Measurements from ENCODE around the gene JOSD1.
A peak's percentile ranks its signal among the peaks of the same experiment; 100 is the strongest.

JOSD1 gene

GRCh38 chr22:38710866-38711265 is 10.1 kb upstream of the JOSD1 start:
- DNase-seq: no peak

GRCh38 chr22:38710351-38710750 is 9.6 kb upstream of the JOSD1 start:
- DNase-seq: no peak

- DNase-seq: no peak
These were observed 8.6 kb upstream of the JOSD1 start for GRCh38 chr22:38709306-38709705.

- no peak for DNase-seq
These were observed 7.2 kb upstream of the JOSD1 start for GRCh38 chr22:38707984-38708383.

GRCh38 chr22:38707346-38707745 is 6.6 kb upstream of the JOSD1 start:
- no peak for DNase-seq

GRCh38 chr22:38706901-38707195 is 6.1 kb upstream of the JOSD1 start:
- DNase-seq: no peak

- no peak for DNase-seq
These were observed 5.6 kb upstream of the JOSD1 start for GRCh38 chr22:38706101-38706900.

GRCh38 chr22:38705235-38706100 is 4.7 kb upstream of the JOSD1 start, which contains the start of gene GTPBP1:
Gene GTPBP1, plus strand, starts transcription at chr22:38705944. Its CDS starts 12 bp downstream, at chr22:38705956.
- DNase-seq: peak; percentile 96

GRCh38 chr22:38704654-38705234 is 4.0 kb upstream of the JOSD1 start:
- DNase-seq: no peak

GRCh38 chr22:38700270-38700788 is 414 bp downstream of the JOSD1 start:
- no peak for DNase-seq

- no peak for DNase-seq
These were observed 959 bp downstream of the JOSD1 start for GRCh38 chr22:38699784-38700183.

- DNase-seq: no peak
These were observed 1.6 kb downstream of the JOSD1 start for GRCh38 chr22:38699143-38699542.

- no peak for DNase-seq
These were observed 2.2 kb downstream of the JOSD1 start for GRCh38 chr22:38698407-38699094.

GRCh38 chr22:38697425-38698089 is 3.2 kb downstream of the JOSD1 start:
- no peak for DNase-seq

- no peak for DNase-seq
These were observed 3.9 kb downstream of the JOSD1 start for GRCh38 chr22:38696606-38697424.

GRCh38 chr22:38694940-38695339 is 5.8 kb downstream of the JOSD1 start:
- no peak for DNase-seq

GRCh38 chr22:38694049-38694448 is 6.7 kb downstream of the JOSD1 start:
- no peak for DNase-seq

GRCh38 chr22:38689651-38690050 is 11.1 kb downstream of the JOSD1 start:
- DNase-seq: no peak

GRCh38 chr22:38685761-38686160 is 15.0 kb downstream of the JOSD1 start:
- no peak for DNase-seq

GRCh38 chr22:38684895-38685294 is 15.8 kb downstream of the JOSD1 start:
- DNase-seq: no peak

GRCh38 chr22:38681582-38682335 is 19.0 kb downstream of the JOSD1 start, which contains the start of gene TOMM22:
Gene TOMM22, plus strand, starts transcription at chr22:38681957. Its CDS starts 22 bp downstream, at chr22:38681979.
- peak; percentile 68 for DNase-seq
